A549 (cell line): ENCODE measurements around the gene ZNF846. TPM values are rescaled to one million over a fixed set of nuclear protein-coding genes. Genes with fewer than 3 reads are reported as not detected.

Source experiments
- ATAC-seq, 2 experiments: fragments of 200-7000 bp in 1 of 2; fragments of >200 bp in 1 of 2; cut with Nextera tagmentation in 1 of 2; cut with Tn5 transposase in 1 of 2; 3 replicates each; pipeline versions ENCODE4 v1.8.0 to v1.9.1; 2018 to 2020; ENCODE audit warnings: mild to moderate bottlenecking in 1 of 2, moderate library complexity in 1 of 2
- CTCF ChIA-PET: fragments of 300-600 bp; sonication (Branson Sonifier 250); formaldehyde crosslinking; extraction: SDS; loops from one replicate; lab custom pipeline; 2021; ENCODE audit warnings: antibody characterized with exemption, inconsistent platforms; lab: Yijun Ruan, JAX
- POLR2A ChIA-PET: fragments of 350-600 bp; formaldehyde crosslinking; extraction: SDS; loops from one replicate; lab custom pipeline; 2021; ENCODE audit warnings: antibody characterized with exemption, inconsistent platforms; lab: Yijun Ruan, JAX
- DNase-seq, 2 experiments: peaks; one replicate each; pipeline versions ENCODE4 v3.0.0 to v3.0.0-alpha.2; 2011 to 2016; ENCODE audit warnings: low read depth in 1 of 2, low spot score in 1 of 2
- FAIRE-seq: peaks from 2 replicates; lab custom pipeline; 2011; peaks lifted over from hg19 to GRCh38; lab: Jason Lieb, UNC
- H3K27ac ChIP-seq, 2 experiments: fragments of >200 bp; sonication (Bioruptor Twin); formaldehyde crosslinking; 3 replicates each; pipeline ENCODE4 v1.5.1; 2016 to 2017
- H3K4me1 ChIP-seq: fragments of >200 bp; sonication (Bioruptor Twin); formaldehyde crosslinking; 3 replicates; pipeline ENCODE4 v1.6.1; 2016
- H3K4me2 ChIP-seq: fragments of >200 bp; sonication (Bioruptor Twin); formaldehyde crosslinking; 3 replicates; pipeline ENCODE4 v1.6.1; 2016
- H3K4me3 ChIP-seq: fragments of >200 bp; sonication (Bioruptor Twin); formaldehyde crosslinking; 3 replicates; pipeline ENCODE4 v1.5.1; 2016
- H3K9me3 ChIP-seq: fragments of >200 bp; sonication (Bioruptor Twin); formaldehyde crosslinking; 3 replicates; pipeline ENCODE4 v1.6.1; 2016
- BCL3 ChIP-seq: fragments of >200 bp; sonication (Bioruptor Twin); formaldehyde crosslinking; IDR thresholded peaks from 3 replicates; pipeline ENCODE4 v1.6.1; 2016
- BHLHE40 ChIP-seq: IDR thresholded peaks from 2 replicates; pipeline ENCODE4 v1.6.1; 2012; ENCODE audit warnings: low read depth, low read length, inconsistent platforms
- CBX8 ChIP-seq: fragments of 200-600 bp; sonication (generic); IDR thresholded peaks from 2 replicates; pipeline ENCODE4 v1.6.1; 2016
- CHD2 ChIP-seq: fragments of 150-350 bp; IDR thresholded peaks from 2 replicates; pipeline ENCODE4 v1.6.1; 2014; ENCODE audit warnings: low read length; ENCODE audit not compliant: partially characterized antibody
- CHD4 ChIP-seq: fragments of 200-600 bp; sonication (generic); IDR thresholded peaks from 2 replicates; pipeline ENCODE4 v1.6.1; 2016; ENCODE audit warnings: antibody characterized with exemption, mild to moderate bottlenecking, borderline replicate concordance
- CTCF ChIP-seq: fragments of >200 bp; sonication (Bioruptor Twin); formaldehyde crosslinking; IDR thresholded peaks from 3 replicates; pipeline ENCODE4 v1.5.1; 2016
- EHMT2 ChIP-seq: fragments of 200-600 bp; sonication (generic); IDR thresholded peaks from 2 replicates; pipeline ENCODE4 v1.6.1; 2016; ENCODE audit warnings: antibody characterized with exemption, low read depth, mild to moderate bottlenecking, moderate library complexity
- ELK1 ChIP-seq: fragments of 150-350 bp; IDR thresholded peaks from 2 replicates; pipeline ENCODE4 v1.6.1; 2014; ENCODE audit warnings: low read depth, mild to moderate bottlenecking, low read length
- EP300 ChIP-seq, 2 experiments: fragments of >200 bp; sonication (Bioruptor Twin); formaldehyde crosslinking; IDR thresholded peaks; 2 replicates in 1 of 2; 3 replicates in 1 of 2; pipeline ENCODE4 v1.6.1; 2016 to 2017
- FOSL2 ChIP-seq, 2 experiments: fragments of 450-650 bp in 1 of 2; fragments of >200 bp in 1 of 2; sonication (Bioruptor Twin) in 1 of 2; formaldehyde crosslinking; IDR thresholded peaks; 2 replicates each; pipeline versions ENCODE4 v1.5.0 to v1.6.1; 2016 to 2020; ENCODE audit warnings: mild to moderate bottlenecking in 1 of 2, moderate library complexity in 1 of 2
- GATA3 ChIP-seq: IDR thresholded peaks from 2 replicates; pipeline ENCODE4 v1.6.1; 2012; ENCODE audit warnings: borderline replicate concordance
- HDAC2 ChIP-seq: fragments of 200-600 bp; sonication (generic); IDR thresholded peaks from 2 replicates; pipeline ENCODE4 v1.6.1; 2016
- HEYL ChIP-seq: fragments of 250-450 bp; sonication (Bioruptor Pico); IDR thresholded peaks from 2 replicates; pipeline ENCODE4 v1.8.0; 2021; ENCODE audit warnings: mild to moderate bottlenecking, moderate library complexity
- HOXB13 ChIP-seq: fragments of 250-450 bp; sonication (Bioruptor Pico); IDR thresholded peaks from 2 replicates; pipeline ENCODE4 v1.5.0; 2020; ENCODE audit warnings: low read depth, mild to moderate bottlenecking, moderate library complexity
- HOXB5 ChIP-seq: fragments of 250-450 bp; sonication (Bioruptor Pico); IDR thresholded peaks from 2 replicates; pipeline ENCODE4 v1.5.0; 2020; ENCODE audit warnings: mild to moderate bottlenecking, moderate library complexity
- JUN ChIP-seq, 2 experiments: fragments of >200 bp; sonication (Bioruptor Twin); formaldehyde crosslinking; IDR thresholded peaks; 2 replicates in 1 of 2; 3 replicates in 1 of 2; pipeline ENCODE4 v1.6.1; 2016 to 2017
- MAZ ChIP-seq: fragments of 150-350 bp; IDR thresholded peaks from 2 replicates; pipeline ENCODE4 v1.6.1; 2014; ENCODE audit warnings: antibody characterized with exemption, low read depth, low read length, borderline replicate concordance
- MYC ChIP-seq: IDR thresholded peaks from 2 replicates; pipeline ENCODE4 v1.6.1; 2012; ENCODE audit warnings: mild to moderate bottlenecking, inconsistent platforms, low read length, improper control_type of control experiment, borderline replicate concordance
- NR3C1 ChIP-seq: fragments of >200 bp; sonication (Bioruptor Twin); formaldehyde crosslinking; IDR thresholded peaks from 3 replicates; pipeline ENCODE4 v1.6.1; 2017
- POLR2AphosphoS2 ChIP-seq: conservative IDR thresholded peaks from 2 replicates; pipeline ENCODE4 v1.6.1; 2012; ENCODE audit warnings: low read length, improper control_type of control experiment, inconsistent platforms
- RCOR1 ChIP-seq: fragments of 150-350 bp; IDR thresholded peaks from 2 replicates; pipeline ENCODE4 v1.6.1; 2014; ENCODE audit warnings: antibody characterized with exemption, low read length, low read depth
- RFX5 ChIP-seq: fragments of 450-650 bp; IDR thresholded peaks from 2 replicates; pipeline ENCODE4 v1.7.1; 2014; ENCODE audit warnings: antibody characterized with exemption, mild to moderate bottlenecking, moderate library complexity
- SMC3 ChIP-seq: fragments of >200 bp; sonication (Bioruptor Twin); formaldehyde crosslinking; IDR thresholded peaks from 3 replicates; pipeline ENCODE4 v1.6.1; 2018; ENCODE audit warnings: inconsistent platforms
- SREBF2 ChIP-seq: fragments of 450-650 bp; IDR thresholded peaks from 2 replicates; pipeline ENCODE4 v1.6.1; 2014; ENCODE audit warnings: mild to moderate bottlenecking, moderate library complexity
- USF2 ChIP-seq: fragments of 450-650 bp; IDR thresholded peaks from 2 replicates; pipeline ENCODE4 v1.6.1; 2014; ENCODE audit warnings: antibody characterized with exemption
- ZC3H11A ChIP-seq: fragments of 450-650 bp; IDR thresholded peaks from 2 replicates; pipeline ENCODE4 v1.6.1; 2014; ENCODE audit warnings: antibody characterized with exemption, mild to moderate bottlenecking
- ZNF302 ChIP-seq: fragments of 250-450 bp; sonication (Bioruptor Pico); IDR thresholded peaks from 2 replicates; pipeline ENCODE4 v1.9.0; 2021; ENCODE audit warnings: inconsistent platforms, mild to moderate bottlenecking, moderate library complexity
- ZSCAN20 ChIP-seq: fragments of 250-450 bp; sonication (Bioruptor Pico); IDR thresholded peaks from 2 replicates; pipeline ENCODE4 v1.8.0; 2022; ENCODE audit warnings: mild to moderate bottlenecking, moderate library complexity
- WGBS: methylation state at CpG from one replicate; pipeline ENCODE4 v1.1.6; 2017; ENCODE audit errors: missing lambda C conversion rate; 5-methylcytosine and 5-hydroxymethylcytosine counted together
- polyA plus RNA-seq, 4 experiments: library from polyadenylated mRNA; depleted of rRNA in 3 of 4; stranded (reverse); fragments of >200 nt; fragmentation: RNase III in 1 of 4; extraction: RNeasy Plus Mini Kit Qiagen cat#74134 plus additional on column Dnase treatment in 1 of 4; gene quantifications; 2 replicates in 3 of 4; 3 replicates in 1 of 4; pipeline ENCODE4 v1.2.3, GENCODE V29; 2011 to 2017

Gene ZNF846
- polyA plus RNA-seq, 2 of the 4 experiments (the other 2 are of a cell fraction): 2.1 to 4.5 TPM

- 0% methylated on average over 3 of the region's 3 CpGs for WGBS
- ChIA-PET POLR2A (no interaction called here), CTCF (no interaction called here)
- DNase-seq (no peak), ATAC-seq (no peak), FAIRE-seq (no peak)
- Histone ChIP-seq H3K4me2 (no peak overlapping the region), H3K4me3 (no peak overlapping the region), H3K9me3 (no peaks in the 10 kb centered on the region), H3K27ac (no peak overlapping the region), H3K4me1 (no peaks in the 10 kb centered on the region)
- TF ChIP-seq BCL3 (no peak), EP300 (IDR thresholded peaks at IDR 0.05) (no peak), CHD2 (no peak), BHLHE40 (no peak), EHMT2 (no peak), HDAC2 (no peak), JUN (IDR thresholded peaks at IDR 0.05) (no peak), NR3C1 (no peak), HOXB5 (CRISPR knock-in tag) (no peak), MAZ (no peak), ZC3H11A (no peak), RCOR1 (no peak), SREBF2 (no peak), CBX8 (no peak), ELK1 (no peak)
Measured at GRCh38 chr19:9711815-9712214, 56.7 kb downstream of the ZNF846 start.

GRCh38 chr19:9709305-9709704, 59.2 kb downstream of the ZNF846 start:
- DNase-seq (no peak), ATAC-seq (no peak), FAIRE-seq (no peak)
- H3K9me3 ChIP-seq: no peaks in the 10 kb centered on the region
- POLR2A ChIA-PET: interaction anchor here (0.5 kb wide), 1 partner anchor 90 kb away, joined by 6 read pairs; no protein-coding TSS in a partner anchor
- CTCF ChIA-PET: no interaction called here
- no peak for TF ChIP-seq ZC3H11A
- TF ChIP-seq EHMT2: no peak
- TF ChIP-seq SREBF2: no peak
- no peak for TF ChIP-seq EP300 (IDR thresholded peaks at IDR 0.05)
- TF ChIP-seq CTCF: no peak
- TF ChIP-seq MAZ: no peak
- no peak for TF ChIP-seq RFX5
- no peak for TF ChIP-seq SMC3
- TF ChIP-seq FOSL2 (IDR thresholded peaks at IDR 0.05): no peak
- no peak for TF ChIP-seq FOSL2 (CRISPR knock-in tag; IDR thresholded peaks at IDR 0.05)
- TF ChIP-seq CHD4: no peak
- no peak for TF ChIP-seq ZSCAN20 (CRISPR knock-in tag)
- TF ChIP-seq POLR2AphosphoS2: no peak
- no peak for TF ChIP-seq HOXB13 (CRISPR knock-in tag)
- TF ChIP-seq NR3C1: no peak
- TF ChIP-seq HEYL (CRISPR knock-in tag): no peak
- TF ChIP-seq MYC: no peak
- no peak for TF ChIP-seq HOXB5 (CRISPR knock-in tag)
- no peak for TF ChIP-seq ZNF302 (CRISPR knock-in tag)
- TF ChIP-seq USF2: no peak
- TF ChIP-seq GATA3: no peak
- no peak overlapping the region for H3K27ac ChIP-seq
- H3K4me3 ChIP-seq: no peak overlapping the region
- 0% methylated on average over 1 of the region's 1 CpG for WGBS
- H3K4me1 ChIP-seq: no peaks in the 10 kb centered on the region
- H3K4me2 ChIP-seq: no peak overlapping the region
